ENCODE data around the gene AUTS2.
A peak's percentile ranks its signal among the peaks of the same experiment; 100 is the strongest.

The AUTS2 gene

GRCh38 chr7:70436790-70437350 is 838.6 kb downstream of the AUTS2 start:
- no peak for DNase-seq

- DNase-seq: no peak
These were observed 841.4 kb downstream of the AUTS2 start for GRCh38 chr7:70439651-70440050.

GRCh38 chr7:70446448-70447143 is 848.3 kb downstream of the AUTS2 start:
- no peak for DNase-seq

- no peak for DNase-seq
These were observed 850.1 kb downstream of the AUTS2 start for GRCh38 chr7:70448312-70448906.

GRCh38 chr7:70450731-70451130 is 852.5 kb downstream of the AUTS2 start:
- no peak for DNase-seq

- no peak for DNase-seq
These were observed 857.6 kb downstream of the AUTS2 start for GRCh38 chr7:70455925-70456324.

- no peak for DNase-seq
These were observed 858.4 kb downstream of the AUTS2 start for GRCh38 chr7:70456719-70457118.

GRCh38 chr7:70457482-70457881 is 859.2 kb downstream of the AUTS2 start:
- DNase-seq: no peak

GRCh38 chr7:70457883-70458680 is 859.8 kb downstream of the AUTS2 start:
- peak in 6 of 58 donors; percentile 0 to 6 (median 3) for DNase-seq

GRCh38 chr7:70458745-70459144 is 860.5 kb downstream of the AUTS2 start:
- no peak for DNase-seq

GRCh38 chr7:70459546-70459945 is 861.3 kb downstream of the AUTS2 start:
- DNase-seq: no peak

- DNase-seq: no peak
These were observed 861.8 kb downstream of the AUTS2 start for GRCh38 chr7:70460071-70460470.

GRCh38 chr7:70460562-70460961 is 862.3 kb downstream of the AUTS2 start:
- no peak for DNase-seq

GRCh38 chr7:70463352-70463938 is 865.2 kb downstream of the AUTS2 start:
- DNase-seq: no peak

- peak in 1 of 58 donors; percentile 14 for DNase-seq
These were observed 868.6 kb downstream of the AUTS2 start for GRCh38 chr7:70466725-70467364.

GRCh38 chr7:70470746-70471145 is 872.5 kb downstream of the AUTS2 start:
- peak in 1 of 58 donors; percentile 3 for DNase-seq

GRCh38 chr7:70472601-70473237 is 874.4 kb downstream of the AUTS2 start:
- DNase-seq: no peak

- DNase-seq: no peak
These were observed 876.5 kb downstream of the AUTS2 start for GRCh38 chr7:70474639-70475234.

GRCh38 chr7:70477036-70478010 is 879.0 kb downstream of the AUTS2 start:
- no peak for DNase-seq

All from anterior cingulate cortex (tissue), 58 donors.